HTR-8/SVneo (cell line): ENCODE results near the gene SNX25.
"Not testable (repeated sequence)": the region's sequence is repeated elsewhere in the genome, so short reads cannot be mapped to it uniquely, and the experiment has no call there.

ENCODE experiments used
- DNase-seq: peaks from one replicate; pipeline ENCODE4 v3.0.0; 2011; ENCODE audit warnings: low spot score, mixed read lengths; ENCODE audit not compliant: insufficient read length
- FAIRE-seq: peaks from 2 replicates; lab custom pipeline; 2011; peaks lifted over from hg19 to GRCh38; lab: Jason Lieb, UNC

Gene SNX25

DNA sequence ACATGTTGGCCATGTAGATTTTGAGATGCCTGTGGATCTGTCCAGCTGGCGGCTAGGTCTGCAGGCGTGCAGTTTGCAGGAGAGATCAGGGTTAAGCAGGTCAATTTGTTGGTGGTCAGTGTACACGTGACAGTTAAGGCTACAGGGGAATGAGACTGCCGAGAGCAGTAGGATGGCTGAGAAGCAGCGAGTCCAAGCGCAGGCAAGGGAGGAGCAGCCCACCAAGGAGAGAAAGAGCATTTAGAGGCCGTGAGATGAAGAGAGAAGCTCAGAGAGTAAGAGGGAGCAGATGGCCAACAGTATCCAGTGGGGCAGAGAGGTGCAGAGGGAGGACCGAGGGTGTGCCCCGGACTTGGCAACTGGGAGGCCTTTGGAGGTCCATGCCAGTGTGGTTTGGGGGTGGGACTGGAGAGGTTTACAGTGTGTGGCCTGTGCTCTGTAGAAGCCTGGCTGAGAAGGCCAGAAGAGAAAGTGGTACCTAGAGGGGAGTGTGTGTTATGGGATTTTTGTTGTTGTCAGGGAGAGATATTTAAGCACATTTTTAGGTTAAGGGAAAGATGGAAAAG lies 18.4 kb downstream of the SNX25 start:
- no peak for FAIRE-seq
- no peak for DNase-seq

DNA sequence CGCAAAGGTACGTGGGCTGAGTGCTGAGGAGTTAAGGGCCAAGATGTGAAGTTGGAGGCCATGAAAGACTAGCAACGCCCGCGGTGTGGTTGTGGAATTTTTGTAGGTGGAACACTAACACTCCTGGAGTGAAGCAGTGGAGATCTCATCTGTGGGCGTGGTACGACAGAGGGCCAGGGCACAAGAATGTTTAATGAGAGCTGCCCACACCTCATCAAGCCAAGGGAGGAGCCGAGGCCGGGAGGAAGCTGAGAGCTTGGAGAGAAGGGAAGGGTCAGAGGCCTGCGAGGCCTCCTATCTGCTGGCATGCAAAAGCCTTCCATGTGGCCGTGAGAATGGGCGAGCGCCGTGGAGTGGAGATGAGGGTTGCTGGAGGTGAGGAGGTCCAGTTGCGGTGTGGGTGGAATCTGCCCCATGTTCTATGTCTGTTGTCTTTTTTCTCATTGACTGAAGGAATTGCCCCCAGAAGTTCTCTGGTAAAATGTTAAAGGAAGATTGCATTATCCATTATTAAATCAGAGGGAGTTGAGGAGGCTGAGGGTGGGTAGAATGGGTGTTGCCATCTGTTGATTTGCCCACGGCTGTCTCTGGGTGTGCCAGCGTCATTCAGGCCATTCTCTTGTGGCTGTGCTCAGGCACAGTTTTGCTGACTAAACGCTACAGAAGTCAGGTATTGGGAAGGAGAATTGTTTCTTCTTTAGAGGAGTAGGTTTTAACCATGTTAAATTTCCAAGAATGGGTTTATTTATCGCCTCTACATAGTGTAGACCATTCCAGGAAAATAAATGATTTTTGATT lies 19.8 kb downstream of the SNX25 start:
- DNase-seq (no peak), FAIRE-seq (peak; percentile 64)

DNA sequence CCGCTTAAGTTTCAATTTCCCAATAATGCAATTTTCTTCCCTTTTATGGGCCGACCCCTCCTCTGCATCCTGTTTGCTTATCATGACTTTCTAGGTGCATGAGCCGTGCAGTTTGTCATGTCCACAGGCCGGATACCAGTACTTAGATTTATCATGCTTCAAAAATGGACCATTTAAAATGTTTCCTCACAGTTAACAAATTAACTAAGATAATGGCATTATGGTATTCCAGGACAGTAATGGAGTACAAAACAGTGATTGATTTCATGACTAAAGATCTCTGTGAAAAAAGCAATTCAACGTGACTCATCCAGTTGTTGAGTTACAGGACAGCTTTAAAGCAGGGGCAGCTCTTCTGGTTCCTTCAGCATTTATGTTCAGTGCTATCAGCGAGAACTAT lies 23.0 kb downstream of the SNX25 start:
- no peak for DNase-seq
- no peak for FAIRE-seq

DNA sequence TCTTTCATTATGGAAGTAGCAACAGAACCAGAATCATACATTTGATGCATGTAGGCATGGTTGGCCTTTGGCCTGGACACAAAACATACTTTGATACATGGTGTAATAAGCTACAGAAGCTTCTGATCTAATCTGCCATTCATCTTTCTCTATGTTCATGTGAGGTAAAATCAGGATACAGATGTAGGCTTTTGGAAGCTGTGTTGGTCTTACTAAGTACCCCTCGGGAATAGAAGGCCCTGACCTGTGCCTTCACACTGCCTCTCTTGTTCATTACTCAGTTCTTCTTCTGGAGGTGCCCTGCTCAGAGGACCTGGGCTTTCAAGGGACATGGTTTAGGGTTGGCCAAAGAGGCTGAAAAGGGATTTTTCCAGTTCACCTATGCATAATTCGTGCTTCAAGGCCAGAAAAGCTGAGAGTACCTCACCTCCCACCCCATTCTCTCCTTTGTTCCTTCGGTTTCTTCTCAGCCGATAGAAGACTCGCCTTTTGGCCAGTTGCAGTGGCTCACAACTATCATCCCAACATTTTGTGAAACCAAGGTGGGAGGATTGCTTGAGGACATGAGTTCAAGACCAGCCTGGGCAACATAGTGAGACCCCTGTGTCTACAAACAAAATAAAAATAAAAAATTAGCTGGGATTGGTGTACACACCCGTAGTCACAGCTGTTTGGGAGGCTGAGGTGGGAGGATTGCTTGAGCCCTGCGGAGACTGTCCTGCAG lies 25.9 kb downstream of the SNX25 start:
- no peak for DNase-seq
- peak; percentile 20 for FAIRE-seq

DNA sequence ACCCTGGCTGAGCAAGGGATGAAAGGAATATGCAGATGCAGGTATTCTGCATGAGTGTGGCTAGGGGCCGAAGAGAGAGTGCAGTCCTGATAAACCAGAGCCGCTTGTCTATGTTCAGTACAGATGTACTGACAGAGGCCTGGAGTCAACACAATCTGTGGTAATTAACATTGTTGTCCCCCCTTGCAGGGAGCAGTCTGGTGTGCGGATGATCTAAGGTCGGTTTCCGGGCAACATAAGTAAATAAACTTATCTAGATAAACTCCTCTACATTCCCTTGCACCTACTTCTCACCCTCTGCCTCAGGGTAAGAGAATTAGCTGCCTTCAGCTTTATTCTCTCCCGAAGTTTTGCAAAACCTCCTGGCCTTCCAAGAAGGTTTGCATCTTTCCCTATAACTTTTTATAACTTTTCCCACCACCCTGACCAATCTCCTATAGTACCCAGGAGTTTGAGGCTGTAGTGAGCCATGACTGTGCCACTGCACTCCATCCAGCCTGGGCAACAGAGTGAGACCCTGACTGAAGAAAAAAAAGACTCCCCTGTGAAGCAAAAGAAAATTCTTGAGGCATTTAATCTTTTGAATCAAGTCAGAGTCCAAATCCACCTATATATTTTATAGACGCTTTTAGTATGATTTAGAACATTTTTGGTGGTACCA lies 26.6 kb downstream of the SNX25 start:
- DNase-seq (no peak), FAIRE-seq (no peak)

DNA sequence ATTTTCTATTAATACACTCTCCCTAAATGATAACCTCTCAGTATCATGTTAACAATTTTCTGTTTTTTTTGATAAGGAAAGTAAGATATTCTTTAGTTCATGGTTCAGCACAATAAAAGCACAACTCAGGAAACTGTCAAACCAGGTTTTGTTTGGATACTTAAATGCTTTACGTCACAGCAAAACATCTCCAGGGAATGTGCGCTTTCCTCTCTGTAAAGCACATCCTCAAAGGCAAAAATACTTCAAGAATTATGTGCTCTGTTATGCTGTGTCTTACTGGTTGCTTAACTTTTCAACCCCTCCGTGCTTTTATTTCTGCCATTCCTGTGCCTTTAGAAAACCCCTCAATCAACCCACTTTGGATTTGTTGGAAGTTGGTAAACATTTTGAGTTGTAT lies 27.8 kb downstream of the SNX25 start:
- FAIRE-seq = no peak
- DNase-seq = no peak

DNA sequence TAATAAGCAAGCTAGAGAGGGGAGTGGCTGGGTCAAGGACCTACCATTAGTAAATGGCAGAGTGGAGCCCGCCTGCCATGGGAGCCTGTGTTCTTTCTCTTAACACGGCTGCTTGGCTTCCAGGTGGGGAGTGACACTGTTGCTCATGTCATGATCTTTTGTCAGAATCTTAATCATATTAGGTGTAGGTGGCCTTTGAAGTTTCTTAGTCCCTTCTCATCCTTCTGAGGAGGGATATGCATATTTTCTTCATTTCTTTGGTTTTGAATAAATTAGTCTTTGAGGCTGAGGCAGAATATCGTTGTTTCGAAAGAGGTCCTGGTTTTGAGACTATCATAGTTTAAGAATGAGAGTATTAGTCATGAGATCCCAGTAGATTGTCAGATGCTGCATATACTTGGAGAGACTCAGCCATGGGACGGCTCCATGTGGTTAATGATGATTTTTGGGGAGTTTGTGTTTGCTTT lies 28.9 kb downstream of the SNX25 start:
- DNase-seq (no peak), FAIRE-seq (no peak)

DNA sequence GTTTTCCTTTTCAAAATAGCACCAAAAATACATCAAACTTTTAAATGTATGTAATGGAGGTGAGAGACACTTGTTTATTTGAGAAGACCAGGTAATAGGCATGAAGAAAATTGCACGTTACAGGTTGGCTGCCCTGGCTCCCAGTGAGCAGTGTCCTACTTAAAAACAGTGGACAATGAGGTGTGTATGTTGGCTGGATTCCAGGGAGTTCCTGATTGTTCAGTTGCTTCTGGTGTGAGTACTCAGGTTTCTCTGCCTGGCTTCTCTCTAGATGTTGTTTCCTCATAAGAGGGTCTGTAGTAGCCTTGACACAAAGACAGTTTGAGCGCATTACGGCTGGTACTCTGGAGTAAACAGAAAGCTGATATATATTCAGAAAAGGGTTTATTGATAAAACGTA lies 29.4 kb downstream of the SNX25 start:
- FAIRE-seq = no peak
- DNase-seq = no peak

DNA sequence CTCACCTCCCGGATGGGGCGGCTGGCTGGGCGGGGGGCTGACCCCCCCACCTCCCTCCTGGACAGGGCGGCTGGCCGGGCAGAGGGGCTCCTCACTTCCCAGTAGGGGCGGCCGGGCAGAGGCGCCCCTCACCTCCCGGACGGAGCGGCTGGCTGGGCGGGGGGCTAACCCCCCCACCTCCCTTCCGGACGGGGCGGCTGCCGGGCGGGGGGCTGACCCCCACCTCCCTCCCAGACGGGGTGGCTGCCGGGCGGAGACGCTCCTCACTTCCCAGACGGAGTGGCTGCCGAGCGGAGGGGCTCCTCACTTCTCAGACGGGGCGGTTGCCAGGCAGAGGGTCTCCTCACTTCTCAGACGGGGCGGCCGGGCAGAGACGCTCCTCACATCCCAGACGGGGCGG lies 31.1 kb downstream of the SNX25 start:
- FAIRE-seq, DNase-seq: not testable (repeated sequence)

DNA sequence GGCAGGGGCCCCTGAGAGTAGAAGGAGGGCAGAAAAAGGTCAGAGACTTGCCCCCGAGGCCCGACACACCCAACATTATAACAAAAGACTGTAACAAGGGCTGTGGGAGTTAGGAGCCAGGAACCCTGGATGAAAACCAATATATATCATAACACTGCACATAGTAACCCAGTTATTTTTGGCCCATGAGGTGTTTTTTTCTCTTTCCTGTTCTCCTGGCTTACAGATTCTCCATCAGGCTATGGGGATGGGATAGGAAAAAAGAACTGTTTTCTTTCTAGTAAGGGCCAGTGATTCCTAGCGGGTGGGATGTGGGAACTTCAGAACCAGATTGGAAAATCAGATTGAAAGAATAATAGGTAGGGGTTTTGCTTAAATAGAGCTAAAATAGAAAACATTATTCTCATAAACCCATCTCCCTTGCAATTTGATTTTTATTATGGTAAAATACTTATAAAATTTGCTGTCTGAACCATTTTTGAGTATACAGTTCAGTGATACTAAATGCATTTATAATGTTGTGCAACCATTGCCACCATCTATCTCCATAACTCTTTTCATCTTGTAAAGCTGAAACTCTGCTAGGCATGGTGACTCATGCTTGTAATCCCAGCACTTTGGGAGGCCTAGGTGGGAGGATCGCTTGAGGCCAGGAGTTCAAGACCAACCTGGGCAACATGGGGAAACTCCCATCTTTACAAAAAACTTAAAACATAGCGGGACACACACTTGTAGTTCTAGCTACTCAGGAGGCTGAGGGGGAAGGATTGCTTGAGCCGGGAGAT lies 33.5 kb downstream of the SNX25 start:
- DNase-seq (no peak), FAIRE-seq (no peak)

DNA sequence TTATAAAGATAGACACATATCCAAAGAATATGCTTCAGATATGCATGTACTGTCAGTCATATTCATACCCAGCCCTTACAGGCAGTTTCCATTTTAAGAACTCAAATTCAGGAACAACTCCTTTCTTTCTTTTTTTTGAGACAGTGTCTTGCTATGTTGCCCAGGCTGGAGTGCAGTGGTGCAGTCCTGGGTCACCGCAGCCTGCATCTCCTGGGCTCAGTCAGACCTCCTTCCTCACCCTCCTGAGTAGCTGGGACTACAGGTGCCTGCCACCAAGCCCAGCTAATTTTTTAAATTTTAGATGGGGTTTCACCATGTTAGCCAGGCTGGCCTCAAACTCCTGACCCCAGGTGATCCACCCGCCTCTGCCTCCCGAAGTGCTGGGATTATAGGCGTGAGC lies 34.5 kb downstream of the SNX25 start:
- DNase-seq (no peak), FAIRE-seq (no peak)

DNA sequence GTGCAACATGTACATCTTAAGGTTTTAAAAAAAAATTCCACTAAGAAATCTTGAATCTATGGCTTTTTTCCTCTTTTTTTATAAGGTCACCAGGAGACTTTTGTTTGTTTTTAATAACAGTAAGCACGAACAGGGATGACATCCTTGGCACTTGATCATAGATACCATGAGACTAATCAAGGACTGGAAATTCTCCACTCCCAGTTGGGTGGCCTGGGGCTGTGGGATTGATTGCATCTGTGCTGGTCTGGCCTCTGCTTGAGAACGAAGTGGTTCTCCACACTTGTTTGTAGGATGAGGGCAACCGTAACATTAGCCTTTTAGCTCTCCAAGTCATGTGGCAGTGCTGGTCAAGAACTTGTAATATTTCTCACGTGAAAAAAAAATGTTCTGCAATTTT lies 35.4 kb downstream of the SNX25 start:
- no peak for DNase-seq
- no peak for FAIRE-seq

DNA sequence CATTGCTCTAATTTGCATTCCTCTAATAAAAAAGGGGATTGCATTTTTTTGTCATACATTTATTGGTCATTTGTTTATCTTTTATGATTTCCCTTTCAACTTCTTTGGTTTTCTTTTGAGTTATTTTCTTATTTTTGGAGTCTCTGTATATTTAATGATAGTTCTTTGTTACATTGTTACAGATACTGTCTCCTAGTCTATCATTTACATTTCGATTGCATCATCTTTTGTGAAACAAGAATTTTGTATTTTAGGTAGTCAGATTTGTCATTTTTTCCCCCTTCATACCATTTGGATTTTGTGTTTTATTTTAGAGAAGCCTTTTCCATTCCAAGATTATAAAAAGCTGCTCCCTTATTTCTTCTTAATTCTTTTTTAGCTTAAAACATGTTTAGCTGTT lies 37.1 kb downstream of the SNX25 start:
- DNase-seq = no peak
- no peak for FAIRE-seq

DNA sequence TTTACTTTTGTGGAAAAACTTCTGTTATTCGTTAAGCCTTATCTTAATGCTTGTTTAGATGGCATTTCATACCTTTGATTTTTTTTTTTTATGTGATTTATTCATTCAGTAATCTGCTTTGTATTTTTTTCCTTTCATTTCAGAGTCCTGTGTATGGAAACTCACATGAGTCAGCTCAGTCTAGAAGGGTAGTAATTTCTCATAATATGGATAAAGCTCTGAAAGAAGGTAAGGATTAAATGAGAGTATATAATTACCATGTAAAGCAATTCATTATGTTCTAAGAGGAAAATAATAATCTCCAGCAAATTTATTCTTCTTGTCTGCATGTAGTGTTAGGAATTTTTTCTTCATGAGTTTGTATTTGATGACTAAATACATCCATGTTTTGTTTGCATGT lies 37.8 kb downstream of the SNX25 start:
- no peak for DNase-seq
- FAIRE-seq = no peak

DNA sequence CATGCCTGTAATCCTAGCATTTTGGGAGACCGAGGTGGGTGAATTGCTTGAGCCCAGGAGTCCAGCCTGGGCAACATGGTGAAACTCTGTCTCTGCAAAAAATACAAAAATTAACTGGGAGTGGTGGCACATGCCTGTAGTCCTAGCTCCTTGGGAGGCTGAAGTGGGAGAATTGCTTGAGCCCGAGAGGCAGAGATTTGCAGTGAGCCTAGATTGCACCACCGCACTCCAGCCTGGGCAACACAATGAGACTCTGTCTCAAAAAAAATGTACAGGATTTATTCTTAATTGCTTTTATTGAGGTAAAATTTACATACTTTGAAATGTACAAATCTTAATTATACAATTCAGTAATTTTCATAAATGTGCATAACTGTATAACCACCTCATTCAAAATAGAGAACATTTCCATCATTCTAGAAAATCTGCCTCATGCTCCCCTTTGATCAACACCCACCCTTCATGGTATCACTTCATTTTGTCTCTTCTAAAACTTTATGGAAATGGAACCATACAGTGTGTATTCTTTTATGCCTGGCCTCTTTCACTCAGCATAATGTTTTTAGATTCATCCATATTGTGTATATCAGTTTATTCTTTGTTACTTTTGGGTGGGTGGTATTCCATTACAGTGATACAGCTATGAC lies 39.1 kb downstream of the SNX25 start:
- no peak for FAIRE-seq

DNA sequence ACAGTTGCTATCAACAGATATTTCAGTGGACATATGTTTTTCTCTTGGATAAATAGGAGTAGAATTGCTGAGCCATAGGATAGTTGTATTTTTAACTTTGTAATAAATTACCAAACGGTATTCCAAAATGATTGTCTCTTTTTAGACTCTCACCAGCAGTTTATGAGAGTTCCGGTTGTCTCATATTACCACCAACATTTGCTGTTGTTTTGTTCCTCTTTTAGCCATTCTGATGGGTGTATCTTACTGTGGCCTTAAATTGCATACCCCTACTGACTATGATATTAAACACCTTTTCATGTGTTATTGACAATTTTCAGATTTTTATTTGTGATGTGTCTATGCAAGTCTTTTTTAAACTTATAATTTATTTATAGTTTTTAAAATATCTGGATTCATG lies 39.7 kb downstream of the SNX25 start:
- DNase-seq (no peak), FAIRE-seq (no peak)

More for the DNA sequence above, 39.1 kb downstream of the SNX25 start:
- no peak for DNase-seq

DNA sequence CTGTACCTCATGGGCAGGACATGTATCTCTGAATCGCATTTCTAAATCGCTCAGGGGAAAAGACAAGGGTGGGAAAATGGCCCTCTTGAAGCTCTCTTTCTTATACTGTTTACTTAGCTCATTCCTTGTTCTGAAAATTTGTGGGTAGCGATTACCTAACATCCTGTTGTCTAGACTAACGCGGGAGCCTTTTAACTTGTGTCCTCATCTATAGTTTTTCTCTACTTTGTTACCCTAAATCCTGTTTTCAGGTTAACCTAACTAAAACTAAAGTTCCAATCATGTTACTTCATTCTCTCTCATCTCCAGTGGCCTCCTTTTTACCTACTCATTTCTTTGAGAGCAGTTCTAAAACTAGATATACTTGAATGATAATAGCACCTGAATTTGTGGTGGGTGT lies 45.0 kb downstream of the SNX25 start:
- no peak for FAIRE-seq
- DNase-seq = no peak

DNA sequence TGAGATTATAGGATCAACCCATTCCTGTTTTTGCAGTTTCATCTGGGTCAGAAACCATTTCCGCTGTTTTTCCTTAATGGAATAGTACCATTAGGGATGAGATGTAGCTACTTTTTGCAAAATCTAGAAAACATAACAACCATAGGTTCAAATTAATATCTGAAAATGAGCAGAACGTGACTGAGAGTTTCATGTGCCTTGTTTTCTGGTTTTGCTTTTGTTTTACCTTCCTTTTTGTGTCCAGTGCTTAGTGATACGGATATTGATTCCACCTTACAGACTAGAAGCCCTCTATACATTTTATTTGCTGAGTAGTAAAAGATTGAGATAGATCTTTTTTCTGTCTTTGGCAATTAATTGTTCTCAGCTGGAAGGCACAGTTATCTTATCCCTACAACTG lies 46.5 kb downstream of the SNX25 start:
- no peak for DNase-seq
- FAIRE-seq = no peak

DNA sequence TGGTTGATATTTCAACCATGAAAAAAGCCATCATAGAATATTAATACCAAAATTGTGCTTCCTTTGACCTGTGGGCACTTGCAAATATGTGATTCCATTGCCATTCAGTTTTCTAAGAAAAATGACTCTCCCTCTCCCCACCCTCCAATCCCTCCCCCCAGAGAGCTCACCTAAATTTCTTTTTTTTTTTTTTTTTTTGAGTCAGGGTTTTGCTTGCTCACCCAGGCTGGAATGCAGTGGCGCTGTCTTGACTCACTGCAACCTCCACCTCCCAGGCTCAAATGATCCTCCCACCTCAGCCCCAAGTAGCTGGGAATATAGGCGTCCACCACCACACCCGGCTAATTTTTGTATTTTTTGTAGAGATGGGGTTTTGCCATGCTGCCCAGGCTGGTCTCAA lies 47.0 kb downstream of the SNX25 start:
- no peak for FAIRE-seq
- peak; percentile 26 for DNase-seq

DNA sequence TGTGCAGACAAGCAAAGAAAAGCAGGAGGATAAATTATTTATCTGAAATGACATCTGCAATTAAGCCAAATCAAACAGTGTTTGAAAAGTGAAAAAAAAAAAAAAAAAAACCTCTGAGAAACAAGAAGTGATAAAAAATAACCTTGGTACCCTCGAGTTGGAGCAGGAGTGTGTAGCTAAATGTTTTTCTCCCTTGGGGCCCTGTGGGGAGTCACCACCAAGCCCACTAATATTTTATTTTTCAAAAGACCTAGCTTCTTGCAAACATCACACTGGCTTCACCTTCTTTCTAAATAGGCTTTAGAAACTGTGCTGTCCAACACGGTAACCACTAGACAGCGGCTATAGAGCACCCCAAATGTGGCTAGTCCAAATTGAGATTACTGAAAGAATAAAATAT lies 47.7 kb downstream of the SNX25 start:
- DNase-seq = no peak
- no peak for FAIRE-seq
